ENCODE measurements around the gene MYRIP.

The MYRIP gene

GRCh38 chr3:39900462-39901002 lies 91.1 kb downstream of the MYRIP start:
- Histone ChIP-seq H3K36me3 (ENCODE audit: control insufficient read depth, insufficient read depth, low read length) (no peaks in the 10 kb centered on the region), H3K27me3 (ENCODE audit: control insufficient read depth, insufficient read depth, low read length) (no peaks in the 10 kb centered on the region), H3K4me3 (ENCODE audit: low read length) (no peak overlapping the region), H3K9me3 (ENCODE audit: control insufficient read depth, insufficient read depth, low read length) (no peaks in the 10 kb centered on the region), H3K27ac (ENCODE audit: low read length) (no peak overlapping the region), H3K4me1 (ENCODE audit: control insufficient read depth, insufficient read depth, low read length) (no peaks in the 10 kb centered on the region)
- WGBS (ENCODE audit: insufficient coverage, insufficient read length) = no CpG with 5 or more reads among the region's 4 CpGs
- no peak for DNase-seq (ENCODE audit: low read depth, low spot score)

GRCh38 chr3:39903253-39903652 lies 93.8 kb downstream of the MYRIP start:
- Histone ChIP-seq H3K27me3 (ENCODE audit: control insufficient read depth, insufficient read depth, low read length) (no peaks in the 10 kb centered on the region), H3K4me1 (ENCODE audit: control insufficient read depth, insufficient read depth, low read length) (no peaks in the 10 kb centered on the region), H3K27ac (ENCODE audit: low read length) (no peak overlapping the region), H3K4me3 (ENCODE audit: low read length) (no peak overlapping the region), H3K36me3 (ENCODE audit: control insufficient read depth, insufficient read depth, low read length) (no peaks in the 10 kb centered on the region), H3K9me3 (ENCODE audit: control insufficient read depth, insufficient read depth, low read length) (no peaks in the 10 kb centered on the region)
- WGBS (ENCODE audit: insufficient coverage, insufficient read length) = no CpG with 5 or more reads among the region's 2 CpGs
- no peak for DNase-seq (ENCODE audit: low read depth, low spot score)

- no CpG with 5 or more reads among the region's 2 CpGs for WGBS (ENCODE audit: insufficient coverage, insufficient read length)
- Histone ChIP-seq H3K9me3 (ENCODE audit: control insufficient read depth, insufficient read depth, low read length) (no peaks in the 10 kb centered on the region), H3K27ac (ENCODE audit: low read length) (no peak overlapping the region), H3K4me1 (ENCODE audit: control insufficient read depth, insufficient read depth, low read length) (no peaks in the 10 kb centered on the region), H3K27me3 (ENCODE audit: control insufficient read depth, insufficient read depth, low read length) (no peaks in the 10 kb centered on the region), H3K36me3 (ENCODE audit: control insufficient read depth, insufficient read depth, low read length) (no peaks in the 10 kb centered on the region), H3K4me3 (ENCODE audit: low read length) (no peak overlapping the region)
- no peak for DNase-seq (ENCODE audit: low read depth, low spot score)
Measured at GRCh38 chr3:39905788-39906187, 96.4 kb downstream of the MYRIP start.

- no CpG with 5 or more reads among the region's 4 CpGs for WGBS (ENCODE audit: insufficient coverage, insufficient read length)
- Histone ChIP-seq H3K27me3 (ENCODE audit: control insufficient read depth, insufficient read depth, low read length) (no peaks in the 10 kb centered on the region), H3K4me3 (ENCODE audit: low read length) (no peak overlapping the region), H3K27ac (ENCODE audit: low read length) (no peak overlapping the region), H3K36me3 (ENCODE audit: control insufficient read depth, insufficient read depth, low read length) (no peaks in the 10 kb centered on the region), H3K4me1 (ENCODE audit: control insufficient read depth, insufficient read depth, low read length) (peaks cover 4% of the 10 kb centered on the region; the same call in 1 of the 2 replicates), H3K9me3 (ENCODE audit: control insufficient read depth, insufficient read depth, low read length) (no peaks in the 10 kb centered on the region)
- no peak for DNase-seq (ENCODE audit: low read depth, low spot score)
Measured at GRCh38 chr3:39907981-39908380, 98.6 kb downstream of the MYRIP start.

- no peak overlapping the region for H3K4me3 ChIP-seq (ENCODE audit: low read length)
- H3K9me3 ChIP-seq (ENCODE audit: control insufficient read depth, insufficient read depth, low read length) = no peaks in the 10 kb centered on the region
- DNase-seq (ENCODE audit: low read depth, low spot score) = no peak
- no peak overlapping the region for H3K27ac ChIP-seq (ENCODE audit: low read length)
- no peaks in the 10 kb centered on the region for H3K36me3 ChIP-seq (ENCODE audit: control insufficient read depth, insufficient read depth, low read length)
- peaks cover 4% of the 10 kb centered on the region; the same call in 1 of the 2 replicates for H3K4me1 ChIP-seq (ENCODE audit: control insufficient read depth, insufficient read depth, low read length)
- WGBS (ENCODE audit: insufficient coverage, insufficient read length) = no CpG with 5 or more reads among the region's 6 CpGs
- no peaks in the 10 kb centered on the region for H3K27me3 ChIP-seq (ENCODE audit: control insufficient read depth, insufficient read depth, low read length)
Measured at GRCh38 chr3:39910135-39910534, 100.7 kb downstream of the MYRIP start.

- DNase-seq (ENCODE audit: low read depth, low spot score) = no peak
- Histone ChIP-seq H3K27me3 (ENCODE audit: control insufficient read depth, insufficient read depth, low read length) (no peaks in the 10 kb centered on the region), H3K4me1 (ENCODE audit: control insufficient read depth, insufficient read depth, low read length) (peaks cover 4% of the 10 kb centered on the region; the same call in 1 of the 2 replicates), H3K4me3 (ENCODE audit: low read length) (no peak overlapping the region), H3K9me3 (ENCODE audit: control insufficient read depth, insufficient read depth, low read length) (no peaks in the 10 kb centered on the region), H3K27ac (ENCODE audit: low read length) (no peak overlapping the region), H3K36me3 (ENCODE audit: control insufficient read depth, insufficient read depth, low read length) (no peaks in the 10 kb centered on the region)
- no CpG with 5 or more reads among the region's 3 CpGs for WGBS (ENCODE audit: insufficient coverage, insufficient read length)
Measured at GRCh38 chr3:39910826-39911464, 101.5 kb downstream of the MYRIP start.

- no peak for DNase-seq (ENCODE audit: low read depth, low spot score)
- peaks cover 4% of the 10 kb centered on the region; the same call in 1 of the 2 replicates for H3K4me1 ChIP-seq (ENCODE audit: control insufficient read depth, insufficient read depth, low read length)
- no peaks in the 10 kb centered on the region for H3K36me3 ChIP-seq (ENCODE audit: control insufficient read depth, insufficient read depth, low read length)
- no peak overlapping the region for H3K4me3 ChIP-seq (ENCODE audit: low read length)
- H3K27ac ChIP-seq (ENCODE audit: low read length) = no peak overlapping the region
- no peaks in the 10 kb centered on the region for H3K27me3 ChIP-seq (ENCODE audit: control insufficient read depth, insufficient read depth, low read length)
- no peaks in the 10 kb centered on the region for H3K9me3 ChIP-seq (ENCODE audit: control insufficient read depth, insufficient read depth, low read length)
- no CpG with 5 or more reads among the region's 3 CpGs for whole genome bisulfite sequencing (ENCODE audit: insufficient coverage, insufficient read length)
Measured at GRCh38 chr3:39911465-39912309, 102.3 kb downstream of the MYRIP start.

- Histone ChIP-seq H3K4me3 (ENCODE audit: low read length) (no peak overlapping the region), H3K36me3 (ENCODE audit: control insufficient read depth, insufficient read depth, low read length) (no peaks in the 10 kb centered on the region), H3K27ac (ENCODE audit: low read length) (no peak overlapping the region), H3K27me3 (ENCODE audit: control insufficient read depth, insufficient read depth, low read length) (no peaks in the 10 kb centered on the region), H3K9me3 (ENCODE audit: control insufficient read depth, insufficient read depth, low read length) (no peaks in the 10 kb centered on the region), H3K4me1 (ENCODE audit: control insufficient read depth, insufficient read depth, low read length) (peaks cover 4% of the 10 kb centered on the region; the same call in 1 of the 2 replicates)
- WGBS (ENCODE audit: insufficient coverage, insufficient read length) = no CpG with 5 or more reads among the region's 2 CpGs
- no peak for DNase-seq (ENCODE audit: low read depth, low spot score)
Measured at GRCh38 chr3:39915027-39915426, 105.6 kb downstream of the MYRIP start.

GRCh38 chr3:39917065-39917773 lies 107.8 kb downstream of the MYRIP start:
- H3K9me3 ChIP-seq (ENCODE audit: control insufficient read depth, insufficient read depth, low read length) = no peaks in the 10 kb centered on the region
- no peaks in the 10 kb centered on the region for H3K4me1 ChIP-seq (ENCODE audit: control insufficient read depth, insufficient read depth, low read length)
- no peaks in the 10 kb centered on the region for H3K27me3 ChIP-seq (ENCODE audit: control insufficient read depth, insufficient read depth, low read length)
- H3K27ac ChIP-seq (ENCODE audit: low read length) = no peak overlapping the region
- no peak overlapping the region for H3K4me3 ChIP-seq (ENCODE audit: low read length)
- DNase-seq (ENCODE audit: low read depth, low spot score) = no peak
- no peaks in the 10 kb centered on the region for H3K36me3 ChIP-seq (ENCODE audit: control insufficient read depth, insufficient read depth, low read length)
- 100% methylated on average over 1 of the region's 1 CpG for WGBS (ENCODE audit: insufficient coverage, insufficient read length)

GRCh38 chr3:39919281-39919680 lies 109.9 kb downstream of the MYRIP start:
- Histone ChIP-seq H3K4me1 (ENCODE audit: control insufficient read depth, insufficient read depth, low read length) (no peaks in the 10 kb centered on the region), H3K27me3 (ENCODE audit: control insufficient read depth, insufficient read depth, low read length) (no peaks in the 10 kb centered on the region), H3K4me3 (ENCODE audit: low read length) (no peak overlapping the region), H3K9me3 (ENCODE audit: control insufficient read depth, insufficient read depth, low read length) (no peaks in the 10 kb centered on the region), H3K27ac (ENCODE audit: low read length) (no peak overlapping the region), H3K36me3 (ENCODE audit: control insufficient read depth, insufficient read depth, low read length) (no peaks in the 10 kb centered on the region)
- WGBS (ENCODE audit: insufficient coverage, insufficient read length) = no CpG with 5 or more reads among the region's 2 CpGs
- DNase-seq (ENCODE audit: low read depth, low spot score) = no peak

All from iPS DF 6.9 (cell line).